Stomach (tissue), 4 donors: Measurements from ENCODE around the gene B3GALT2.

Source experiments
- CTCF ChIP-seq, 7 experiments: fragments of 450-650 bp in 4 of 7; fragments of 200-600 bp in 3 of 7; sonication (generic) in 3 of 7; IDR thresholded peaks; one replicate each; pipeline ENCODE4 v1.5.1; 2016 to 2019; ENCODE audit warnings: antibody characterized with exemption in 7 of 7, control low read depth in 2 of 7, mild to moderate bottlenecking in 1 of 7
- POLR2A ChIP-seq, 4 donors: fragments of 450-650 bp; IDR thresholded peaks; one replicate each; pipeline ENCODE4 v1.6.1; 2016; ENCODE audit warnings: antibody characterized with exemption in 4 of 4, control low read depth in 2 of 4, mild to moderate bottlenecking in 1 of 4, moderate library complexity in 1 of 4

- TF ChIP-seq CTCF (IDR thresholded peaks at IDR 0.05) (no peak), POLR2A (IDR thresholded peaks at IDR 0.05) (no peak)
Measured at GRCh38 chr1:193140254-193140653, 46.2 kb downstream of the B3GALT2 start.
